ENCODE results near the gene BMERB1.

DNA sequence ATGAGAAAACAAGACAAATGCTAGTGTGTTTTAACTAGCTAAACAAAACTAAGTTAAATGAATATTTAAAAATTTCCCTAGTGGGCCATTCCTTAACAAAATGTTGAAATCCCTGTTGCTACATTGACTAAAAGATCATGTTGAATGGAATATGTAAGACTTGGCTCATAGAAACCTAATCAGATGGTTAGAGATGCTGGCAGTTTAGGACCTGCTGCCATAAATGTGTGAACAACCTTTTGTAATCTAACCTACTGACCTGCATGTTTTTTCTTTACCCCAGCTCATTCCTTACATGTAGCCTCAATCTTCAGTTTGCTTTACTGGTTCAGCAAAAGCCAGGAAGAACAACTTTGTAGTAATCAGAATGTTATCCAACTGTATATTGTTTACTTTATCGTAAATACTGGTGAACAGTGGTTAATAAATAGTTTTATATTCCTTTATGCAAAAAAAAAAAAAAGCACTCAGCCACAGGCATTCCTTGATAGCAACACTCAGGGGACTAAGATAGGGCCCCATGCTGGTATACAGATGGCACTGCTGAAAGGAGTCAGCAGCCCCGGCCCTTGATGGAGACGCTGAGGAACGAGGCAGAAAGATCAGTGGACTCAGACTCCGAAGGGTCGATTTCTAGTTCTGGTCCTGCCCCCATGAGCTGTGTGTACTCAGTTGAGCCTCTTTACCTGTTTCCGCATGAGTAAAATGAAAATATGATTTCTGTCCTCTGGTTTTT is 130.4 kb downstream of the BMERB1 start:
- TF ChIP-seq, protein P1, sequence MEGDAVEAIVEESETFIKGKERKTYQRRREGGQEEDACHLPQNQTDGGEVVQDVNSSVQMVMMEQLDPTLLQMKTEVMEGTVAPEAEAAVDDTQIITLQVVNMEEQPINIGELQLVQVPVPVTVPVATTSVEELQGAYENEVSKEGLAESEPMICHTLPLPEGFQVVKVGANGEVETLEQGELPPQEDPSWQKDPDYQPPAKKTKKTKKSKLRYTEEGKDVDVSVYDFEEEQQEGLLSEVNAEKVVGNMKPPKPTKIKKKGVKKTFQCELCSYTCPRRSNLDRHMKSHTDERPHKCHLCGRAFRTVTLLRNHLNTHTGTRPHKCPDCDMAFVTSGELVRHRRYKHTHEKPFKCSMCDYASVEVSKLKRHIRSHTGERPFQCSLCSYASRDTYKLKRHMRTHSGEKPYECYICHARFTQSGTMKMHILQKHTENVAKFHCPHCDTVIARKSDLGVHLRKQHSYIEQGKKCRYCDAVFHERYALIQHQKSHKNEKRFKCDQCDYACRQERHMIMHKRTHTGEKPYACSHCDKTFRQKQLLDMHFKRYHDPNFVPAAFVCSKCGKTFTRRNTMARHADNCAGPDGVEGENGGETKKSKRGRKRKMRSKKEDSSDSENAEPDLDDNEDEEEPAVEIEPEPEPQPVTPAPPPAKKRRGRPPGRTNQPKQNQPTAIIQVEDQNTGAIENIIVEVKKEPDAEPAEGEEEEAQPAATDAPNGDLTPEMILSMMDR (IDR thresholded peaks at IDR 0.05; ENCODE audit: low read depth, low read length, missing input control), result no peak
- TF ChIP-seq RAD21 (IDR thresholded peaks at IDR 0.05), result no peak
